K562 (cell line): ENCODE measurements around the gene HLTF. TPM values are rescaled to one million over a fixed set of nuclear protein-coding genes. Genes with fewer than 3 reads are reported as not detected.

Experiments used
- ARID1B ChIP-seq: fragments of 450-650 bp; IDR thresholded peaks from 2 replicates; pipeline ENCODE4 v1.6.1; 2016; ENCODE audit warnings: antibody characterized with exemption, mild to moderate bottlenecking, inconsistent platforms
- BRD4 ChIP-seq: fragments of 200-600 bp; sonication (generic); IDR thresholded peaks from 2 replicates; pipeline ENCODE4 v1.6.1; 2017; ENCODE audit warnings: inconsistent platforms
- CBX8 ChIP-seq: fragments of 200-600 bp; sonication (generic); IDR thresholded peaks from 2 replicates; pipeline ENCODE4 v1.6.1; 2012; ENCODE audit warnings: borderline replicate concordance, mixed run types, low read depth, mild to moderate bottlenecking, moderate library complexity, mixed read lengths, low read length, control low read depth, inconsistent platforms; ENCODE audit not compliant: poor library complexity, severe bottlenecking; ENCODE audit errors: extremely low read depth
- CREBBP ChIP-seq: IDR thresholded peaks from one replicate; pipeline ENCODE4 v1.6.1; 2012; ENCODE audit warnings: low read depth, mild to moderate bottlenecking, control low read depth, inconsistent platforms, low read length
- DMBX1 ChIP-seq: fragments of 250-450 bp; sonication (Bioruptor Pico); IDR thresholded peaks from 2 replicates; pipeline ENCODE4 v1.8.0; 2022; ENCODE audit warnings: inconsistent platforms, mild to moderate bottlenecking, moderate library complexity, borderline replicate concordance
- EZH2 ChIP-seq: IDR thresholded peaks from 2 replicates; pipeline ENCODE4 v1.6.1; 2012; ENCODE audit warnings: low read depth, mild to moderate bottlenecking, inconsistent platforms, low read length, borderline replicate concordance
- GABPB1 ChIP-seq: sonication (generic); formaldehyde crosslinking; IDR thresholded peaks from 2 replicates; pipeline ENCODE4 v1.8.0; 2022; ENCODE audit warnings: mild to moderate bottlenecking, missing genetic modification reagents
- HEY1 ChIP-seq: fragments of 250-450 bp; sonication (Bioruptor Pico); IDR thresholded peaks from 2 replicates; pipeline ENCODE4 v1.5.0; 2020; ENCODE audit warnings: mild to moderate bottlenecking, moderate library complexity, borderline replicate concordance
- KDM2B ChIP-seq: fragments of 250-450 bp; sonication (Bioruptor Pico); IDR thresholded peaks from 2 replicates; pipeline ENCODE4 v1.8.0; 2021; ENCODE audit warnings: mild to moderate bottlenecking, moderate library complexity
- KLF1 ChIP-seq: fragments of 450-650 bp; IDR thresholded peaks from 2 replicates; pipeline ENCODE4 v1.6.1; 2016; ENCODE audit warnings: missing genetic modification characterization, missing compliant biosample characterization
- LCOR ChIP-seq: sonication (generic); formaldehyde crosslinking; IDR thresholded peaks from 2 replicates; pipeline ENCODE4 v1.8.0; 2022; ENCODE audit warnings: mild to moderate bottlenecking, missing genetic modification reagents
- MCM5 ChIP-seq: fragments of 450-650 bp; IDR thresholded peaks from 2 replicates; pipeline ENCODE4 v1.6.1; 2016; ENCODE audit warnings: low read depth
- MCM7 ChIP-seq, 2 experiments: fragments of 450-650 bp; IDR thresholded peaks; 2 replicates each; pipeline ENCODE4 v1.6.1; 2016 to 2018
- PCBP1 ChIP-seq: fragments of 200-400 bp; formaldehyde crosslinking; IDR thresholded peaks from 2 replicates; pipeline ENCODE4 v1.6.1; 2018; ENCODE audit warnings: mild to moderate bottlenecking, low read depth, low read length; ENCODE audit not compliant: poor library complexity, severe bottlenecking
- RFX1 ChIP-seq: fragments of 450-650 bp; IDR thresholded peaks from 2 replicates; pipeline ENCODE4 v1.6.1; 2016; ENCODE audit warnings: mild to moderate bottlenecking, moderate library complexity
- RFX7 ChIP-seq: fragments of 250-450 bp; sonication (Bioruptor Pico); IDR thresholded peaks from 2 replicates; pipeline ENCODE4 v1.5.1; 2021; ENCODE audit warnings: mild to moderate bottlenecking
- RNF2 ChIP-seq: sonication (generic); IDR thresholded peaks from 2 replicates; pipeline ENCODE4 v1.6.1; 2016
- SREBF2 ChIP-seq: sonication (generic); formaldehyde crosslinking; IDR thresholded peaks from 2 replicates; pipeline ENCODE4 v1.4.0; 2020; ENCODE audit warnings: mild to moderate bottlenecking, missing genetic modification reagents
- TAF7 ChIP-seq: fragments of 450-650 bp; IDR thresholded peaks from 2 replicates; pipeline ENCODE4 v1.6.1; 2016; ENCODE audit warnings: missing genetic modification characterization, missing compliant biosample characterization
- TBP ChIP-seq: optimal IDR thresholded peaks from 2 replicates; pipeline ENCODE3; 2011; ENCODE audit warnings: low read depth, low read length, improper control_type of control experiment
- TEAD2 ChIP-seq: fragments of 450-650 bp; IDR thresholded peaks from 2 replicates; pipeline ENCODE4 v1.6.1; 2016; ENCODE audit warnings: missing genetic modification characterization, control low read depth, missing compliant biosample characterization
- TGIF2 ChIP-seq: sonication (generic); formaldehyde crosslinking; IDR thresholded peaks from 2 replicates; pipeline ENCODE4 v1.8.1; 2022; ENCODE audit warnings: mild to moderate bottlenecking, missing genetic modification reagents, moderate library complexity
- THRB ChIP-seq: fragments of 450-650 bp; formaldehyde crosslinking; conservative IDR thresholded peaks from 2 replicates; pipeline ENCODE4 v1.4.0; 2022; ENCODE audit warnings: mild to moderate bottlenecking, missing genetic modification characterization
- XRCC4 ChIP-seq: IDR thresholded peaks from one replicate; pipeline ENCODE4 v1.6.1; 2011; ENCODE audit not compliant: insufficient read depth, insufficient read length; ENCODE audit errors: extremely low read depth
- ZBTB1 ChIP-seq: sonication (generic); formaldehyde crosslinking; IDR thresholded peaks from 2 replicates; pipeline ENCODE4 v1.8.1; 2023; ENCODE audit warnings: missing genetic modification reagents, low read depth, mild to moderate bottlenecking, borderline replicate concordance
- ZNF23 ChIP-seq: fragments of 250-450 bp; sonication (Bioruptor Pico); IDR thresholded peaks from 2 replicates; pipeline ENCODE4 v1.4.0; 2020; ENCODE audit warnings: mild to moderate bottlenecking
- ZNF324 ChIP-seq: fragments of 250-450 bp; sonication (Bioruptor Pico); IDR thresholded peaks from 2 replicates; pipeline ENCODE4 v1.4.0; 2020; ENCODE audit warnings: mild to moderate bottlenecking
- ZNF507 ChIP-seq: conservative IDR thresholded peaks from 2 replicates; pipeline ENCODE4 v1.6.1; 2017; ENCODE audit warnings: missing genetic modification characterization, missing compliant biosample characterization
- ZNF583 ChIP-seq: fragments of 250-450 bp; sonication (Bioruptor Pico); IDR thresholded peaks from 2 replicates; pipeline ENCODE4 v1.4.0; 2020
- polyA plus RNA-seq, 8 experiments: library from polyadenylated mRNA; depleted of rRNA in 4 of 8; stranded (reverse) in 5 of 8; unstranded in 3 of 8; fragments of >200 nt; fragmentation: Nextera tagmentation in 2 of 8; fragmentation: Illumina TruSeq in 1 of 8; extraction: Ambion mirVana in 2 of 8; extraction: Trizol in 1 of 8; gene quantifications; 2 replicates each; pipeline versions ENCODE4 v1.2.1 to v1.2.3, GENCODE V29; 2011 to 2014; ENCODE audit warnings: inconsistent platforms in 1 of 8, missing spikeins in 1 of 8
- total RNA-seq, 7 experiments: library from RNA; depleted of rRNA in 6 of 7; stranded (reverse); fragments of >200 nt in 6 of 7; fragmentation: Illumina TruSeq in 2 of 7; extraction: Trizol in 2 of 7; gene quantifications; 2 replicates each; pipeline versions ENCODE4 v1.2.1 to v1.2.3, GENCODE V29; 2011 to 2021; ENCODE audit warnings: low replicate concordance in 1 of 7
- TF ChIP-seq, protein P1 (sequence below): conservative IDR thresholded peaks from 2 replicates; pipeline ENCODE4 v1.6.1; 2011; ENCODE audit warnings: low read depth, mild to moderate bottlenecking, low read length; ENCODE audit not compliant: control insufficient read depth

HLTF gene
- total and polyA plus RNA-seq, 9 of the 15 experiments (the other 6 are each of a cell fraction or from before 2014, with no cell fraction given) = 35.1 to 82.4 (median 50.4) TPM

GRCh38 chr3:148991219-148992026, 94.9 kb downstream of the HLTF start, which contains the start of gene GYG1 (continued):
- TF ChIP-seq THRB (CRISPR knock-in tag) = no peak
- TF ChIP-seq BRD4 = no peak
- TF ChIP-seq TGIF2 = no peak
- no peak for TF ChIP-seq TEAD2 (tag)
- TF ChIP-seq MCM7 (IDR thresholded peaks at IDR 0.05) = no peak
- no peak for TF ChIP-seq TAF7
- TF ChIP-seq MCM5 = no peak
- TF ChIP-seq EZH2 = no peak
- TF ChIP-seq CREBBP = no peak
- no peak for TF ChIP-seq ARID1B
- no peak for TF ChIP-seq RFX7 (CRISPR knock-in tag)
- TF ChIP-seq, protein P1, sequence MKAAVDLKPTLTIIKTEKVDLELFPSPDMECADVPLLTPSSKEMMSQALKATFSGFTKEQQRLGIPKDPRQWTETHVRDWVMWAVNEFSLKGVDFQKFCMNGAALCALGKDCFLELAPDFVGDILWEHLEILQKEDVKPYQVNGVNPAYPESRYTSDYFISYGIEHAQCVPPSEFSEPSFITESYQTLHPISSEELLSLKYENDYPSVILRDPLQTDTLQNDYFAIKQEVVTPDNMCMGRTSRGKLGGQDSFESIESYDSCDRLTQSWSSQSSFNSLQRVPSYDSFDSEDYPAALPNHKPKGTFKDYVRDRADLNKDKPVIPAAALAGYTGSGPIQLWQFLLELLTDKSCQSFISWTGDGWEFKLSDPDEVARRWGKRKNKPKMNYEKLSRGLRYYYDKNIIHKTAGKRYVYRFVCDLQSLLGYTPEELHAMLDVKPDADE = peak; percentile 85
- 0 out of 2 replicates have a peak, but pooled peaks have one; percentile 35 for TF ChIP-seq ZBTB1
- no peak for TF ChIP-seq PCBP1
- TF ChIP-seq DMBX1 (CRISPR knock-in tag) = no peak
- no peak for TF ChIP-seq LCOR (CRISPR knock-in tag)
- TF ChIP-seq GABPB1 (CRISPR knock-in tag) = peak; percentile 57; the same call in 1 of the 2 replicates
- peak; percentile 88 for TF ChIP-seq TBP
- TF ChIP-seq SREBF2 = no peak
- TF ChIP-seq XRCC4 = no peak
- TF ChIP-seq HEY1 (CRISPR knock-in tag) = no peak
- TF ChIP-seq ZNF324 (CRISPR knock-in tag) = no peak
- TF ChIP-seq KLF1 (tag) = 0 out of 2 replicates have a peak, but pooled peaks have one; percentile 16
- TF ChIP-seq CBX8 = no peak
- no peak for TF ChIP-seq ZNF23
- TF ChIP-seq RFX1 = no peak
- TF ChIP-seq RNF2 = 0 out of 2 replicates have a peak, but pooled peaks have one; percentile 53
- peak; percentile 43; the same call in 1 of the 2 replicates for TF ChIP-seq ZNF583 (CRISPR knock-in tag)
- no peak for TF ChIP-seq ZNF507 (tag)
- TF ChIP-seq KDM2B (CRISPR knock-in tag) = no peak
